Measurements from ENCODE around the gene VAMP5.

DNA sequence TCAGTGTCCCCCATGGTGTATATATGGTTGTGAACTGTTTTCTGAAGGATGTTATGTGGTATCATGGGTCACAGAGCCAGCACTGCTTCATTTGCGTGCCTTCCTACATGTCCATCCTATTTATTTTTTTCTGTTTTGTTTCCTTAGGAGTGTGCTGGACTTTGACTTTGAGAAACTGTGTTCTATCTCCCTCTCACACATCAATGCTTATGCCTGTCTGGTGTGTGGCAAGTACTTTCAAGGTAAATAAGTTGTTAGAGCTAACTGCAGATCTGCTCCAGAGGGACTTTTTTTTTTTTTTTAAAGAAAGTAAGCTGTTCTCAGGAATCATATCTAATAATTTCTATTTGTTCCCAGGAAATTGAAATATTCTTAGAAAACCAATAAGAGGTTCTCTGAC lies 37.1 kb downstream of the VAMP5 start:
- TF ChIP-seq EGR1 (IDR thresholded peaks at IDR 0.05; ENCODE audit: low read depth in 2 of 2), result no peak
- TF ChIP-seq, protein P1, sequence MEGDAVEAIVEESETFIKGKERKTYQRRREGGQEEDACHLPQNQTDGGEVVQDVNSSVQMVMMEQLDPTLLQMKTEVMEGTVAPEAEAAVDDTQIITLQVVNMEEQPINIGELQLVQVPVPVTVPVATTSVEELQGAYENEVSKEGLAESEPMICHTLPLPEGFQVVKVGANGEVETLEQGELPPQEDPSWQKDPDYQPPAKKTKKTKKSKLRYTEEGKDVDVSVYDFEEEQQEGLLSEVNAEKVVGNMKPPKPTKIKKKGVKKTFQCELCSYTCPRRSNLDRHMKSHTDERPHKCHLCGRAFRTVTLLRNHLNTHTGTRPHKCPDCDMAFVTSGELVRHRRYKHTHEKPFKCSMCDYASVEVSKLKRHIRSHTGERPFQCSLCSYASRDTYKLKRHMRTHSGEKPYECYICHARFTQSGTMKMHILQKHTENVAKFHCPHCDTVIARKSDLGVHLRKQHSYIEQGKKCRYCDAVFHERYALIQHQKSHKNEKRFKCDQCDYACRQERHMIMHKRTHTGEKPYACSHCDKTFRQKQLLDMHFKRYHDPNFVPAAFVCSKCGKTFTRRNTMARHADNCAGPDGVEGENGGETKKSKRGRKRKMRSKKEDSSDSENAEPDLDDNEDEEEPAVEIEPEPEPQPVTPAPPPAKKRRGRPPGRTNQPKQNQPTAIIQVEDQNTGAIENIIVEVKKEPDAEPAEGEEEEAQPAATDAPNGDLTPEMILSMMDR (IDR thresholded peaks at IDR 0.05; ENCODE audit: low read depth, low read length, missing input control), result no peak
- TF ChIP-seq, protein P2, sequence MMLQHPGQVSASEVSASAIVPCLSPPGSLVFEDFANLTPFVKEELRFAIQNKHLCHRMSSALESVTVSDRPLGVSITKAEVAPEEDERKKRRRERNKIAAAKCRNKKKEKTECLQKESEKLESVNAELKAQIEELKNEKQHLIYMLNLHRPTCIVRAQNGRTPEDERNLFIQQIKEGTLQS (IDR thresholded peaks at IDR 0.05), result no peak
